DND-41 (cell line): ENCODE measurements around the gene PLAGL2.

Experiments used
- CTCF ChIP-seq: IDR thresholded peaks from 2 replicates; pipeline ENCODE4 v1.5.1; 2012; ENCODE audit warnings: borderline replicate concordance, low read length, moderate library complexity, mild to moderate bottlenecking; ENCODE audit not compliant: poor library complexity, severe bottlenecking; ENCODE audit errors: extremely low read depth
- EZH2 ChIP-seq: IDR thresholded peaks from 3 replicates; pipeline ENCODE4 v1.6.1; 2012; ENCODE audit warnings: borderline replicate concordance, low read depth, mild to moderate bottlenecking, moderate library complexity, low read length, inconsistent platforms; ENCODE audit not compliant: severe bottlenecking

DNA sequence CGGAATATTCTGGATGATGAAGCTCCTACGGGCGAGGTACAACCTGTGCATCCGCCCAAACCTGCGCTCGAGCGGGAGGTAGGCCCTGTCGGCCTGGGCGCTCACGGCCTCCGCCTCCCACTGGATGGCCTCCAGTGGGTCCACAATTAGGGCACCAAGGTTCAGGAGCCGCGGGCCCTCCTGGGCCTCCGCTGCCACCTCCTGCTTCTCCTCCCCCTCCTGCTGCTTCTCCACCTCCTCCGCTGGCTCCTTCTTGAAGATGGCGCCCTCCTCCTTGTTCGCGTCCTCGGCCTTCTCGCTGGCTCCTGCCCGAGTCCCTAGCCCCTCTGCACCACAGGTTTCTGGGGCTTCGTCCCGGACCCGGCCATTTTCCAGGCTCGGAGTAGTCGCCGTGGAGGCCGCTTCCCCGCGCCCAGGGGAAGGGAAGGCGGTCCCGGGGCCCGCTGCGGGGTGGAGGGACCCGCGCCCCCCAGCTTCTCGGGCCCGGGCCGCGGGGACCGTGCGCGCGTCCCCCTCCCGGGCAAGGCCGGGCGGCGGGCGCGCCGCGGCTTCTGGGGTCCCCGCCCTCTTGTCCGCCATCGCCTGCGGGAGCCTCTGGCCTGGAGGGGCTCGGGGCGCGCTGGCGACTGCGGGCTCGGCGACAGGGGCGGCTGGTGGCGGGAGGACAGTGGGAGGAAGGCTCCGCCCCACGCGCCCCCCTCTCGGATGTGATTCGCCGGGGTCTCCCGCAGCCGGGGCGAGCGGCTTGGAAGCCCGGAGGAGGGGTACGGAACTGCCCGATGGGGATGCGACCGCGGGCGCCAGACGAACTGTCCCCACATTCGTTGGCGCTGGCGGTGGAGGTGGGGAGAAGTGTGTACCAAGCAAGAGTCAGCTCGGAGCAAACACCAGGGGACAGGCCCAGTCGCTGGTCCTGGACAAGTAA, 17.6 kb downstream of the PLAGL2 start:
- TF ChIP-seq CTCF (peak; percentile 3), EZH2 (no peak)
